SK-N-MC (cell line): ENCODE measurements around the gene KLK11.

Experiments
- EZH2 ChIP-seq: fragments of 200-600 bp; sonication (generic); IDR thresholded peaks from one replicate; pipeline ENCODE4 v1.6.1; 2017; ENCODE audit warnings: antibody characterized with exemption
- FOXP2 ChIP-seq: optimal IDR thresholded peaks from 2 replicates; pipeline ENCODE3; 2011; ENCODE audit warnings: mild to moderate bottlenecking, moderate library complexity; ENCODE audit not compliant: insufficient read depth; ENCODE audit errors: extremely low read length, control extremely low read depth
- POLR2AphosphoS5 ChIP-seq: IDR thresholded peaks from 2 replicates; pipeline ENCODE4 v1.6.1; 2012; ENCODE audit warnings: mild to moderate bottlenecking, low read depth, low read length, borderline replicate concordance

- TF ChIP-seq POLR2AphosphoS5, result no peak
- TF ChIP-seq EZH2, result no peak
- TF ChIP-seq FOXP2, result no peak
Measured at GRCh38 chr19:51064534-51065220, 38.3 kb upstream of the KLK11 start, which contains the start of gene KLK13.
